ENCODE data around the gene IGF2. TPM values are rescaled to one million over a fixed set of nuclear protein-coding genes. Genes with fewer than 3 reads are reported as not detected.

Gene IGF2
- total and polyA plus RNA-seq, 2 of the 8 experiments (the other 6 are each of a cell fraction or from before 2014, with no cell fraction given), result 0.74 to 1.5 TPM

DNA sequence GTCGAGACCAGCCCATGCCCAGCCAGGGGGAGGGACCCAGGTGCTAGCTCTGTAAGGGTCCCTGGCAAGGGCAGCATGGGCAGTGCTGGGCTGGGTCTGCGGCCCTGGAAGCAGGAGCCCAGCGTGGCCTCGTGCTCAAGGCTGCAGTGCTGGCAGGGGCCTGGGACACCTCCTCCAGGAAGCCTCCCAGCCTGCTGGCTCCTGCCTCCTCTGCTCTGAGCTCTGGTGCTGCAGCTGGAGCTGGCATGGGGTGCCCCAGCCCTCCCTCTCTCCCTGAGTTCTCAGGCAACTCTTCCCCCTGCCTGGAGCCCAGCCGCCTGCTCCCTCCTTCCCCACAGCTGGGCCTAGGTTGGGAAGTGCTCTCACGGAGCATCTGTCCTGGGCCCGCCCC, 15.0 kb upstream of the IGF2 start:
- peaks cover 0 to 1% of the 10 kb centered on the region in 2 experiments for H4K20me1 ChIP-seq (replicated peaks in 1 of 2; ENCODE audit: control insufficient read depth in 1 of 2, insufficient read depth in 2 of 2, low read length in 2 of 2)
- no peak overlapping the region for H3K23ac ChIP-seq (ENCODE audit: insufficient read length)
- H3K23me2 ChIP-seq (ENCODE audit: low read depth, low read length), result no peaks in the 10 kb centered on the region
- peak overlapping the region; percentile 86; the same call in 1 of the 2 replicates for H4K8ac ChIP-seq (ENCODE audit: extremely low read depth, insufficient read depth, low read length)
- no peak overlapping the region for H3K4me2 ChIP-seq (ENCODE audit: insufficient read depth in 1 of 2, low read depth in 2 of 2, low read length in 2 of 2)
- H4K5ac ChIP-seq (ENCODE audit: insufficient read length, low read depth, low read length), result no peak overlapping the region
- WGBS, 2 experiments (ENCODE audit: extremely low coverage in 1 of 2, insufficient coverage in 1 of 2, insufficient read length in 1 of 2, insufficient replicate concordance in 2 of 2, low coverage in 1 of 2, low lambda C conversion rate in 2 of 2, missing lambda C conversion rate in 1 of 2), result 90% methylated on average over 7 of the region's 7 CpGs; no CpG with 5 or more reads in 1 of the 2 experiments
- no peaks in the 10 kb centered on the region for H3K36me3 ChIP-seq (ENCODE audit: control insufficient read depth in 2 of 4, insufficient read depth in 4 of 4, low read length in 3 of 4)
- H3K79me1 ChIP-seq (ENCODE audit: low read depth, low read length), result no peaks in the 10 kb centered on the region
- H2AFZ ChIP-seq (ENCODE audit: low read length), result no peak overlapping the region
- H4K91ac ChIP-seq (replicated peaks; ENCODE audit: insufficient read length, low read length), result no peak overlapping the region
- no peak overlapping the region for H3K9ac ChIP-seq (replicated peaks in 1 of 4; ENCODE audit: extremely low read depth in 1 of 4, low read depth in 3 of 4, low read length in 3 of 4)
- peaks cover 0 to 2% (median under 1%) of the 10 kb centered on the region in 4 experiments; a peak in 3 of 7 replicates for H3K4me1 ChIP-seq (replicated peaks in 1 of 4; ENCODE audit: control insufficient read depth in 3 of 4, insufficient read depth in 4 of 4, low read length in 3 of 4)
- H2BK5ac ChIP-seq (ENCODE audit: low read depth, low read length), result no peak overlapping the region
- H2BK12ac ChIP-seq (ENCODE audit: low read depth, low read length), result no peak overlapping the region; the same call in 1 of the 2 replicates
- no peak overlapping the region for H3K4ac ChIP-seq (replicated peaks; ENCODE audit: insufficient read length, low read depth, low read length)
- no peak overlapping the region for H3K27ac ChIP-seq (ENCODE audit: low read depth, low read length)
- CTCF ChIA-PET (ENCODE audit: partially characterized antibody), result interaction anchor here (0.6 to 18.5 kb wide), 27 partner anchors 9 to 513 kb away, joined by 3 to 551 read pairs (median 47); partner anchors contain the start of genes IGF2, INS, LSP1 and MRPL23
- no peak overlapping the region for H2BK120ac ChIP-seq (replicated peaks; ENCODE audit: low read depth, low read length)
- FAIRE-seq, result no peak
- H3K27me3 ChIP-seq (replicated peaks in 1 of 4; ENCODE audit: control insufficient read depth in 3 of 4, extremely low read depth in 1 of 4, insufficient read depth in 3 of 4, low read length in 3 of 4), result peaks cover 2 to 9% (median 6%) of the 10 kb centered on the region in 4 experiments; a peak in 6 of 7 replicates
- no peak for TF ChIP-seq NANOG (IDR thresholded peaks at IDR 0.05; ENCODE audit: insufficient read depth, low read depth, low read length, poor library complexity, severe bottlenecking)
- POLR2A ChIA-PET (ENCODE audit: partially characterized antibody), result interaction anchor here (1.1 to 1.3 kb wide), 2 partner anchors 19 to 126 kb away, joined by 3 to 4 read pairs; no protein-coding TSS in a partner anchor
- no peak overlapping the region for H3K14ac ChIP-seq (ENCODE audit: insufficient read length)
- no peaks in the 10 kb centered on the region for H3K9me3 ChIP-seq (ENCODE audit: insufficient read depth in 2 of 2, low read depth in 1 of 2, low read length in 1 of 2)
- H3K56ac ChIP-seq (replicated peaks; ENCODE audit: insufficient read length, low read depth, low read length), result no peak overlapping the region
- H3K18ac ChIP-seq (ENCODE audit: extremely low read depth, low read length), result no peak overlapping the region
- H2BK15ac ChIP-seq (ENCODE audit: low read length), result no peak overlapping the region
- H2BK20ac ChIP-seq (ENCODE audit: low read length), result no peak overlapping the region
- no peak overlapping the region for H3K4me3 ChIP-seq (ENCODE audit: extremely low read depth in 1 of 4, insufficient read depth in 2 of 4, low read depth in 3 of 4, low read length in 4 of 4)
- H3K79me2 ChIP-seq (ENCODE audit: control insufficient read depth in 1 of 2, insufficient read depth in 2 of 2, low read length in 2 of 2), result no peaks in the 10 kb centered on the region
- H2AK5ac ChIP-seq (ENCODE audit: low read depth, low read length), result no peak overlapping the region
- DNase-seq (ENCODE audit: low read depth in 1 of 2, low spot score in 2 of 2), result no peak

Measured in H1 (cell line).